Osteoblast (primary cell): ENCODE measurements around the gene CACTIN. TPM values are rescaled to one million over a fixed set of nuclear protein-coding genes. Genes with fewer than 3 reads are reported as not detected.

Experiments
- DNase-seq: peaks from one replicate; pipeline ENCODE4 v3.0.0; 2011; ENCODE audit warnings: low spot score, mixed read lengths; ENCODE audit not compliant: insufficient read length; ENCODE audit errors: missing footprints
- H2AFZ ChIP-seq: 2 replicates; pipeline ENCODE4 v1.6.0; 2011; ENCODE audit warnings: mild to moderate bottlenecking, low read length
- H3K27ac ChIP-seq: 2 replicates; pipeline ENCODE4 v1.5.1; 2011; ENCODE audit warnings: mild to moderate bottlenecking, low read depth, low read length, moderate library complexity
- H3K27me3 ChIP-seq: 2 replicates; pipeline ENCODE4 v1.6.0; 2012; ENCODE audit warnings: mild to moderate bottlenecking, control low read depth, inconsistent platforms, low read length, moderate library complexity; ENCODE audit not compliant: insufficient read depth
- H3K36me3 ChIP-seq: 2 replicates; pipeline ENCODE4 v1.5.1; 2011; ENCODE audit warnings: mild to moderate bottlenecking, low read length, control low read depth, moderate library complexity; ENCODE audit not compliant: insufficient read depth
- H3K4me1 ChIP-seq: 2 replicates; pipeline ENCODE4 v1.5.1; 2011; ENCODE audit warnings: mild to moderate bottlenecking, low read length, control low read depth, moderate library complexity; ENCODE audit not compliant: insufficient read depth
- H3K4me2 ChIP-seq: 2 replicates; pipeline ENCODE4 v1.6.0; 2011; ENCODE audit warnings: mild to moderate bottlenecking, low read length; ENCODE audit not compliant: insufficient read depth
- H3K4me3 ChIP-seq: fragments of 200-600 bp; sonication (generic); 3 replicates; pipeline ENCODE4 v1.5.1; 2012; ENCODE audit warnings: mild to moderate bottlenecking, low read length, inconsistent platforms; ENCODE audit not compliant: insufficient read depth
- H3K79me2 ChIP-seq: 2 replicates; pipeline ENCODE4 v1.6.0; 2012; ENCODE audit warnings: mild to moderate bottlenecking, low read length, control low read depth, inconsistent platforms; ENCODE audit not compliant: insufficient read depth
- H3K9me3 ChIP-seq: 2 replicates; pipeline ENCODE4 v1.5.1; 2011; ENCODE audit warnings: low read depth, low read length, control low read depth
- H4K20me1 ChIP-seq: 2 replicates; pipeline ENCODE4 v1.6.0; 2012; ENCODE audit warnings: mild to moderate bottlenecking, low read length, control low read depth; ENCODE audit not compliant: insufficient read depth
- total RNA-seq: library from RNA; depleted of rRNA; stranded (reverse); fragments of >200 nt; gene quantifications from 2 replicates; pipeline ENCODE4 v1.2.3, GENCODE V29; 2012
- TF ChIP-seq, protein P1 (sequence below): IDR thresholded peaks from 2 replicates; pipeline ENCODE4 v1.5.1; 2011; ENCODE audit warnings: mild to moderate bottlenecking, low read depth, low read length, moderate library complexity; ENCODE audit errors: extremely low read depth

CACTIN gene
- total RNA-seq, 1 donor: 19.9 TPM

DNA sequence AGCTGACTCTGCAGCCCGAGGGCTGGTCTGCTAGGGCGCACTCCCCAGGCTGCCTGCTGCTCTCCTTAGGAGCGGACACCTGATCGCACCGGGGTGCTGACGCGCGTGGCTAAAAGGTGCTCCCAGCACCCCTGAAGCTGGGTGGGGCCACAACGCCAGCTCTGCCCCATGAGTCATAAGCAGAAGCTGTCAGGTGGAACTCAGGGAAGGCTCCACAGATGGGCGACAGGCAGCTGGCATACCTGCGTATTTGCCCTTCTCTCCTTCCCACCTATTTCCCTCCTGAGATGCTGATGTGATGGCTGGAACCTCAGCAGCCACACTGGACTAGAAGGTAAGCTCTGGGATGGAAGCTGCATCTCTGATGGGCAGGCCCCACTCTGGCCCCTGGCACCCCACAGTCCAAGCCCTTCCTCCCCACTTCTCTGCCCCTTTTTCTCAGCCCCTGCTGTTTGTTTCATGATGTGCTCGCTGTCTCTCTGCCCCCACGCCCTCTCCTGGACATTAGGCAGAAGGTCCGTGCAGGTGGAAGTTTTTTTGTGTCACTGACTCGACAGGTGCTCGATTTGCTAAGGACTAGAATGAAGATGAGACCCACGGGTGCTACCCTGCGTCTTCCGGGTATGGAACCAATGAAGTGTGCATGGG lies 30.3 kb upstream of the CACTIN start:
- Histone ChIP-seq H3K36me3 (peaks cover 24% of the 10 kb centered on the region), H4K20me1 (peaks cover 6% of the 10 kb centered on the region), H3K4me2 (no peak overlapping the region), H3K27me3 (no peaks in the 10 kb centered on the region), H2AFZ (no peak overlapping the region), H3K9me3 (no peaks in the 10 kb centered on the region), H3K27ac (no peak overlapping the region), H3K79me2 (no peaks in the 10 kb centered on the region), H3K4me3 (no peak overlapping the region), H3K4me1 (peaks cover 5% of the 10 kb centered on the region)
- TF ChIP-seq, protein P1, sequence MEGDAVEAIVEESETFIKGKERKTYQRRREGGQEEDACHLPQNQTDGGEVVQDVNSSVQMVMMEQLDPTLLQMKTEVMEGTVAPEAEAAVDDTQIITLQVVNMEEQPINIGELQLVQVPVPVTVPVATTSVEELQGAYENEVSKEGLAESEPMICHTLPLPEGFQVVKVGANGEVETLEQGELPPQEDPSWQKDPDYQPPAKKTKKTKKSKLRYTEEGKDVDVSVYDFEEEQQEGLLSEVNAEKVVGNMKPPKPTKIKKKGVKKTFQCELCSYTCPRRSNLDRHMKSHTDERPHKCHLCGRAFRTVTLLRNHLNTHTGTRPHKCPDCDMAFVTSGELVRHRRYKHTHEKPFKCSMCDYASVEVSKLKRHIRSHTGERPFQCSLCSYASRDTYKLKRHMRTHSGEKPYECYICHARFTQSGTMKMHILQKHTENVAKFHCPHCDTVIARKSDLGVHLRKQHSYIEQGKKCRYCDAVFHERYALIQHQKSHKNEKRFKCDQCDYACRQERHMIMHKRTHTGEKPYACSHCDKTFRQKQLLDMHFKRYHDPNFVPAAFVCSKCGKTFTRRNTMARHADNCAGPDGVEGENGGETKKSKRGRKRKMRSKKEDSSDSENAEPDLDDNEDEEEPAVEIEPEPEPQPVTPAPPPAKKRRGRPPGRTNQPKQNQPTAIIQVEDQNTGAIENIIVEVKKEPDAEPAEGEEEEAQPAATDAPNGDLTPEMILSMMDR: no peak
- no peak for DNase-seq

DNA sequence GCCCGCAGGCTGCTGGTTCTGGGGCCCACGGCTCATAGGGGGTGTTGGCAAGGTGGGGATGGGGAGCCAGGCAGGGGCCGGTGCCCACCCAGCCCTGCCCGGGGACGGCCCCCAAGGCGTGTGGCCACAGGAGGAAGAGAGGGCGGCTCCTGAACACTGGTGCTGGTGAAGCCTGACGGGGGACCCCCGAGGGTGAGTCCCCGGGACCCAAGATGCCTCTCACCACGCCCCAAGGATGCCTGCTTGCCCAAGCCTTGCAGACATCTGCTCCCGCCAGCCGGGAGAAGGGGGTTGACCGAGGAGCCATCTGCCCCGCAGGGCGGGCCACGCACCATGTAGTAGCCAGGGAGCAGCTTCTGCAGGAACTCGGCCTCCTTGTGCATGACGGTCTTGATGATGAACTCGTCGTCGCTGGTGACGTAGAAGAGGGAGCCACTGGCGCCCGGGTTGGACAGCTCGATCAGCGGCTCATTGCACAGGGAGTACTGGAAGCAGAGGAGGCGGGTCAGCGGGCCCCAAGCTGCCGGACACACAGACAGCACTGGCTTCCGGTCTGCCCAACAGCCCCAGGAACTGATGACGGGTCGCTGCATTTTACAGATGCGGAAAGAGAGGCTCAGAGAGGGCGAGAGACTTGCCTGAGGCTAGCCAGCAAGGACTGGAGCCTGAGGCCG lies 29.6 kb upstream of the CACTIN start:
- no peak overlapping the region for H3K4me3 ChIP-seq
- H3K4me2 ChIP-seq: no peak overlapping the region
- no peak for DNase-seq

DNA sequence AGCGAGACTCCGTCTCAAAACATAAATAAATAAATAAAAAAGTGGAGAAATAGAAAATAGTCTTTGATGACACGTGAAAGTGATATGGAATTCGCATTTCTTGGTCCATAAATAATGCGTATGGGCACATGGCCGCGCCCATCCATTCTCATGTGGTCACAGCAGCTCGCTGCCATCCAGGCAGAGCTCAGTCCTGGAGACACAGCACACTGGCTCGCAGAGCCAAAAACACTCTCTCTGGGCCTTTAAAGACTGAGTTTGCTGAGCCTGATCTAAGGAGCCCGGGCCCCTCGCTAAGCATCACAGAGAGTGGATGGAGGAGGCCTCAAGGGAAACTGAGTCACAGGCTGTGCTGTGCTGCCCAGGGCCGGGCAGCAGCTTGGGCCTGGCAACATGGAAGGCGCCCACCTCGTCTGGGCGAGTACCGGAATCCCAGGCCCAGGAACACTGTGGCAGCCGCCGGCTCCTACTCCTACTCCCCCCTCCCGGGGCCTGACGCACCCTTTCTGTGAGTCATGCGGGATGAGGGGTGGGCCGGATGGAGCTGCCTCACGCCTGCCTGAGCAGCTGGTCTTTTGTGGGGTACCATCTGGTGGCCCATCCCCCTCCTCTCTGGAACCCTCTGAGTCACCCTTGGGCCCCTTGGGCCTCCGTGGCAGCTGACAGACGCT lies 28.9 kb upstream of the CACTIN start:
- Histone ChIP-seq H3K27me3 (no peaks in the 10 kb centered on the region), H3K4me2 (no peak overlapping the region), H3K79me2 (no peaks in the 10 kb centered on the region), H2AFZ (peak overlapping the region; percentile 66), H3K27ac (peak overlapping the region; percentile 67), H3K4me1 (peaks cover 5% of the 10 kb centered on the region), H3K36me3 (peaks cover 20% of the 10 kb centered on the region), H3K9me3 (no peaks in the 10 kb centered on the region), H4K20me1 (peaks cover 4% of the 10 kb centered on the region), H3K4me3 (no peak overlapping the region)
- peak; percentile 100 for DNase-seq
- TF ChIP-seq, protein P1: no peak

More for the DNA sequence above, 29.6 kb upstream of the CACTIN start:
- Histone ChIP-seq H3K36me3 (peaks cover 23% of the 10 kb centered on the region), H3K27me3 (no peaks in the 10 kb centered on the region), H3K79me2 (no peaks in the 10 kb centered on the region), H4K20me1 (peaks cover 4% of the 10 kb centered on the region), H3K9me3 (no peaks in the 10 kb centered on the region), H3K27ac (peak overlapping the region; percentile 67), H3K4me1 (peaks cover 5% of the 10 kb centered on the region), H2AFZ (no peak overlapping the region)
- TF ChIP-seq, protein P1: no peak
